ENCODE measurements around the gene AKR1C4.

DNA sequence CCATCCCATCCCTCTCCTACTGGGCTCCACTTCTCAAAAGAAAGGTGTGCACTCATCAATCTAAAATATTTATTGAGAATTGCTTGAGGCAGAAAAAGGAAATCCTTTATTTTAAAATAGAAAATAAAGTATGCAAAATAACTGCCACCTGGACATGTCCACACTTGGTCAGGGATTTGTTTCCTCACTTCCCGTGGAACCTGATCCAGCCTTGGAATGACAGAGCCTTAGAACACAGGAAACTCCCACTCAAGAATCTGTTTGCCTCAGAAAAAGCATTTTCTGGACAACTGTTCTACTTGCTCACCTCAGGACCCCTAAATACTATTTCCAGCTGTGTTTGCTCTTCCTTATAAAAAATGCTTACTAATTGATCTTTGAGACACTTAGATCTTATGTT is 40.7 kb upstream of the AKR1C4 start:
- TF ChIP-seq, protein P1, sequence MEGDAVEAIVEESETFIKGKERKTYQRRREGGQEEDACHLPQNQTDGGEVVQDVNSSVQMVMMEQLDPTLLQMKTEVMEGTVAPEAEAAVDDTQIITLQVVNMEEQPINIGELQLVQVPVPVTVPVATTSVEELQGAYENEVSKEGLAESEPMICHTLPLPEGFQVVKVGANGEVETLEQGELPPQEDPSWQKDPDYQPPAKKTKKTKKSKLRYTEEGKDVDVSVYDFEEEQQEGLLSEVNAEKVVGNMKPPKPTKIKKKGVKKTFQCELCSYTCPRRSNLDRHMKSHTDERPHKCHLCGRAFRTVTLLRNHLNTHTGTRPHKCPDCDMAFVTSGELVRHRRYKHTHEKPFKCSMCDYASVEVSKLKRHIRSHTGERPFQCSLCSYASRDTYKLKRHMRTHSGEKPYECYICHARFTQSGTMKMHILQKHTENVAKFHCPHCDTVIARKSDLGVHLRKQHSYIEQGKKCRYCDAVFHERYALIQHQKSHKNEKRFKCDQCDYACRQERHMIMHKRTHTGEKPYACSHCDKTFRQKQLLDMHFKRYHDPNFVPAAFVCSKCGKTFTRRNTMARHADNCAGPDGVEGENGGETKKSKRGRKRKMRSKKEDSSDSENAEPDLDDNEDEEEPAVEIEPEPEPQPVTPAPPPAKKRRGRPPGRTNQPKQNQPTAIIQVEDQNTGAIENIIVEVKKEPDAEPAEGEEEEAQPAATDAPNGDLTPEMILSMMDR (IDR thresholded peaks at IDR 0.05; ENCODE audit: low read length): no peak
- TF ChIP-seq EZH2 (IDR thresholded peaks at IDR 0.05; ENCODE audit: borderline replicate concordance, low read length): no peak

Data from OCI-LY1 (cell line).